ENCODE data around the gene CD180. TPM values are rescaled to one million over a fixed set of nuclear protein-coding genes. Genes with fewer than 3 reads are reported as not detected.

CD180 gene
- total RNA-seq (2022; extraction: Qiagen RNA extraction; ENCODE audit: low read depth) = not detected in 5 replicates

GRCh38 chr5:67196537-67197059 lies at the start of gene CD180:
TSS of gene CD180 (minus strand) at chr5:67196799. CDS start at chr5:67196641, 158 bp downstream.

Data from A549 treated with GW870086 at 1 μM for 4 hours (cell line).